GM18505 (cell line): ENCODE data around the gene HCFC1R1.

ENCODE experiments used
- ATAC-seq: cut with Tn5 transposase; IDR thresholded peaks from one replicate; pipeline ENCODE4 v1.9.1; 2021; ENCODE audit not compliant: unreplicated experiment
- POLR2A ChIP-seq: IDR thresholded peaks from 4 replicates; pipeline ENCODE4 v1.6.1; 2011; ENCODE audit warnings: borderline replicate concordance; ENCODE audit not compliant: insufficient read depth, insufficient read length; ENCODE audit errors: extremely low read depth

The HCFC1R1 gene

GRCh38 chr16:3009568-3010390 lies 14.0 kb downstream of the HCFC1R1 start:
- no peak for ATAC-seq

GRCh38 chr16:3008690-3009037 lies 15.1 kb downstream of the HCFC1R1 start:
- no peak for ATAC-seq
- no peak for TF ChIP-seq POLR2A

More at GRCh38 chr16:3009568-3010390, 14.0 kb downstream of the HCFC1R1 start:
- no peak for TF ChIP-seq POLR2A

GRCh38 chr16:3007957-3008689 lies 15.6 kb downstream of the HCFC1R1 start:
- no peak for TF ChIP-seq POLR2A
- no peak for ATAC-seq

- no peak for ATAC-seq
- no peak for TF ChIP-seq POLR2A
Observed at GRCh38 chr16:3007059-3007956, 16.4 kb downstream of the HCFC1R1 start.

GRCh38 chr16:3004781-3005284 lies 18.9 kb downstream of the HCFC1R1 start:
- no peak for TF ChIP-seq POLR2A
- ATAC-seq, result no peak

GRCh38 chr16:3004319-3004718 lies 19.4 kb downstream of the HCFC1R1 start:
- no peak for TF ChIP-seq POLR2A
- ATAC-seq, result peak; percentile 29

GRCh38 chr16:3003582-3004270 lies 20.0 kb downstream of the HCFC1R1 start:
- peak; percentile 85 for ATAC-seq
- TF ChIP-seq POLR2A, result no peak

- TF ChIP-seq POLR2A, result no peak
- no peak for ATAC-seq
Observed at GRCh38 chr16:3001316-3001715, 22.4 kb downstream of the HCFC1R1 start.

- no peak for TF ChIP-seq POLR2A
- no peak for ATAC-seq
Observed at GRCh38 chr16:3000540-3000939, 23.2 kb downstream of the HCFC1R1 start.

GRCh38 chr16:2999929-3000328 lies 23.8 kb downstream of the HCFC1R1 start:
- TF ChIP-seq POLR2A, result no peak
- no peak for ATAC-seq

- ATAC-seq, result no peak
- no peak for TF ChIP-seq POLR2A
Observed at GRCh38 chr16:2996298-2996697, 27.4 kb downstream of the HCFC1R1 start.

GRCh38 chr16:2992383-2993081 lies 31.2 kb downstream of the HCFC1R1 start:
- no peak for ATAC-seq
- TF ChIP-seq POLR2A, result no peak
